Posterior vena cava (tissue), 2 donors: Measurements from ENCODE around the gene PRKCH. TPM values are rescaled to one million over a fixed set of nuclear protein-coding genes. Genes with fewer than 3 reads are reported as not detected.

ENCODE experiments used
- DNase-seq: peaks from one replicate; pipeline ENCODE4 v3.0.0-alpha.2; 2020; ENCODE audit warnings: low spot score
- intact Hi-C, 2 donors: fragments of 100-400 bp; cut with DNase I; formaldehyde crosslinking; loops; one replicate each; pipeline versions ENCODE4 v1.14.1 to v1.14.2; 2022 to 2023
- total RNA-seq, 2 donors: library from RNA; stranded (reverse); fragmentation: NEBNext Ultra II Directional; extraction: Animal tissue kit (Norgen Biotek cat#: 25700); gene quantifications; one replicate each; pipeline ENCODE4 v1.2.1, GENCODE V29; 2021
- donor health status: DM: yes; HTN: yes; CAD: no.
- donor health status: DM: yes; HTN: yes; CAD: no.

The PRKCH gene
- total RNA-seq, 2 donors from 2014 or later = 37.3 to 37.5 TPM

DNA sequence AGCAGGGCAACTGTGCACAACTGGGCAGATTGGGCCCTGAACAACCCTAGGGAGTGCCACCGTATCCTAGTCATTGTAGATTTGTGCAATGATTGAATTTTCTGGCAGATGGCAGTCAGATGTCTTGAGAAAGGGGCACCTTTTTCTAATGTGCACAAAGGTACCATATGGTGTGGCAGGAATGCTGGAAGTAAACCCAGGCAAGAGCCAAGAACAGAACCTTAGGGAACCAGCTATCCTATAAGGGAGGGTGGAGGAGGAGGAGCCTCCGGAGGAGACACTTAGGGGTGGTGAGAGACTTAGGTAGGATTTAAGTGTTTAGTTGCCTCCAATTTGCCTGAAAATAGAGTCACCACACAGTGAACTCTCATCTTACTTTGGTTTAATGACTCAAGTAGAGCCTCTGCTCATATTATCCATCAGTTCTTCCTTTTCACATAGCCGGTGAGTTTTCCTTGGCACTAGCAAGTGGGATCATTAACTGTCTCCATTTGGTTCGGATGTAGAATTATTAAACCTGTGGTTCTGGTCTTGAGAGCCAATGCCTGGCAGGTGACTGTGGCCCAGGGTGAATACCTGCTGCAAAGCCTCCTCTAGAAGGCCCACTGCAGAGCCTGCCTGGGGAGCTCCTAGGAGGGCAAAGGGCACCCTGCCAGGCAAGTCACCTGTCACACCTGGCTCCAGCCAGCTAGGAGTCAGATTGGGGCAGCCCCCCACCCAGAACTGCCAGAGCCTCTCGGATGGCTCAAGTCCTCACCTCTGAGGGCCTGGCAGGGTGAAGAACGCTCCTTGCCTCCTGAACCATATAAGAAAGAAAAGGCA, 189.6 kb downstream of the PRKCH start:
- DNase-seq = no peak
- intact Hi-C loops = no loop called here

DNA sequence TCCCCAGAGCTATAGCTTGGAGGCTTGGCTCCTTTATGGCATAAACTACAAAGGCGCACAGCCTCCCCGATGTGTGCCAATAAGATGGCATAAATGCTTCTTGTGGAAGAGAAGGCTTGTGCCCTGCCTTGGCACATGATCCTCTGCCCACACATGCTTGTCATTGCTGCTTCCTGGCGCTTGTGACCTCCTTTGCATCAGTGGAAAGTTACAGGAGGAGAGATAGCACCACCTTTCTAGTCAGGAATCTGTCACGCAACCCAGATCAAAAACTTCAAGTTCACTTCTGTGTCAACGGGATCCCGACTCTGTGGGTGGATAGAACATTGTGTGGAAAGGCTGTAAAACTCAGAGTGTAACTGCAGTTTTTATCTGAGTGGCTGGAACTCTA, 190.2 kb downstream of the PRKCH start:
- intact Hi-C loops = no loop called here
- no peak for DNase-seq

GRCh38 chr14:61512026-61512834, 190.9 kb downstream of the PRKCH start:
- intact Hi-C loops = no loop called here
- no peak for DNase-seq

- intact Hi-C loops = no loop called here
- no peak for DNase-seq
Observed at GRCh38 chr14:61513986-61514830, 192.8 kb downstream of the PRKCH start.

DNA sequence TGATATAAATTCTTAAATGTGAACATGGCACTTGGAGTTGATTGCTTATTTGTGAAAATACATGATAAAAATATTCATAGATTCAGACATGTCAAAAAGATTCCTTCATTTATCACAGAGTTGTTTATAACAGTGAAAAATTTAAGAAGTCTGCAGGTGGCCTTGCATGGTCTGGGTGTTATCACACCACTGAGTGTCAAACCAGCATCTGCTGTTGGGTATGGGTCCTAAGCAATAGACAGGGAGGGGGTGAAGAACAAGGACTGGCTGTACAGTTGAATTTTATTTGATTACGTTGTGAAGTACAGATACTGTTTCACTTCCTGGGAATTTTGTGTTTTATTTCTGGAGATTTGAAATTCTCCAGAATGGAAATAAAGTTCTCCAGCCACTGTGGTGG, 193.5 kb downstream of the PRKCH start:
- DNase-seq = no peak
- intact Hi-C loops = no loop called here

DNA sequence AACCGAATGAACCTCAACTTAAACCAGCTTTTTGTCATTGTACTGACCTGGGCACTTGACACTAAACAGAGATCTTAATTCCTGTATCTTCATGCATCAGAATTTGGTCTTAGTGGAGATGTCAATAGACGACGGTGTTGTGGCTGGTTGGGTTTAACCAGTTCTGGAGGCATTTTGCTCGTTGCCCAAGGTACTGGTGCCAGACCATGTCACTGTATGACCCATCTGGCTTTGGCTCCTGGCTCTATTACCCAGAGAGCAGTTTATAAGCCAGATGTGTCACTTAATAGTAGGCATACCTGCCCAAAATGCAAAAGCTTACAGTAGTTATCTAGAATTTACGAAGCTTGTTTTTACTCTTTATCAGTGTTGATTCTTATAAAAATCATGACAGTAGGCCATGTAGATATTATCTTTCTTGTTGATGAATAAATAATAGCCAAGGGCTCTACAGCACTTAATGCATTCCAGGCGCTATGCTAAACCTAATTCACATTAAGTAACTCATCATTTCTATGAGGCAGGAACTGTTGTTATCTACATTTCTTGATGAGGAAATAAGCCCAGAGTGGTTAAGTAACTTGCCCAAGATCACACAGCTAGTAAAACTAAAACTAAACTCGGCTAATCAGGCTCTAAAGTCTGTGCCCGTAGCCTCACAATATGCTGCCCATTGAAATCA, 194.2 kb downstream of the PRKCH start:
- intact Hi-C loops = no loop called here
- DNase-seq = no peak

GRCh38 chr14:61516118-61516743, 194.9 kb downstream of the PRKCH start:
- intact Hi-C loops = no loop called here
- DNase-seq = no peak

DNA sequence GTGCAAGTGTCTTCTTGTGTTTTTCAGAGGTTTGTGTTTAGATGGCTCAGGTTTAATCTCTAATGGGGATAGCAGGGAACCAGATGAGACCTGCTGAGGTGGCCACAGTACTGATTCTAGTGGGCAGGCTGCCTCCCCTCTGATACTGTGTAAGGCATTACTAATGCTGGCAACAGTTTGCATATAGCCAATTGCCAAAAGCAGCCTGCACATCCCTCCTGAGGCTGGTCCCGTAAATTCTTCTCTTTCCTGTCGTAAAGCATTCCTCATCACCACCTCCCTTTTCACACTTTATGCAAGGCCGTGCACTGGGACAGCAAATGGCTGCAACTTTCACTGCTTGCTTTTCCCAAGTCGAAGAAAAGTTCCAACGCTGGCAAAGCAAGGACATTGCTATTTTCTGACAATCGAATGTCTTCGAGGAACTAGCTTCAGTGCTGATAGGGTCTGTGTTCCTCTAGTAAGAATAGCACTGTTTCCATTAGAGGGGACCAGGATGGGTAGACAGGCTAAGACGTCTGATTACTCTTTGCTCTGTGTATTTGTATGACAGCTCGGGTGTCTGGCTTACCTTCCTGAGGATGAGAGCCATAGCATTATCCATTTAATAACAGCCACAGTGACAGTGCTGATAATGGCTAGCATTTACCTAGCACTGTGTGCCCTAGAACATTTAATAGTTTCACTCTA, 195.7 kb downstream of the PRKCH start:
- intact Hi-C loops = no loop called here
- DNase-seq = no peak

GRCh38 chr14:61517911-61518384, 196.6 kb downstream of the PRKCH start:
- DNase-seq = no peak
- intact Hi-C loops = no loop called here

- no peak for DNase-seq
- intact Hi-C loops = no loop called here
Observed at GRCh38 chr14:61518403-61518802, 197.0 kb downstream of the PRKCH start.

- DNase-seq = no peak
- intact Hi-C loops = no loop called here
Observed at GRCh38 chr14:61519106-61519505, 197.7 kb downstream of the PRKCH start.

DNA sequence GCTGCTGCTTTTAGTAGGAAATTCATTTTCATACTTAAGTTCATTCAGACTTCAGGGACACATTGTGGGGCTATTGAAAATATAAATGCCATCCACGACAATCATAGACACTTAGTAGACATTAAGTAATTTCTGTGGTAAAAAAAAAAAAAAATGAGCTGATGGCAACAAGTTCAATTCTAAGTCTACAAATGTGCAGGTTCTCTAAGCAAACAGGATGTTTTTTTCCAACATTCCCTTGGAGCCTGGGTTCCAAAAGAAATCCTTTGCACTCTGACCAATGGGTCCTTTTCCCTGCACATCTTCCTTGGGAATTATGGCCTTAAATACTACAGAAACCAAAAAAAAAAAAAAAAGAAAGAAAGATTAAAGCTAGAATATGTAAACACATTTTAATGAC, 198.4 kb downstream of the PRKCH start:
- intact Hi-C loops = loop anchor here in 1 of 2 donors (10.0 kb wide), 1 partner anchor 75 kb away; no protein-coding TSS in a partner anchor
- DNase-seq = no peak

- intact Hi-C loops = loop anchor here in 1 of 2 donors (10.0 kb wide), 1 partner anchor 74 kb away; no protein-coding TSS in a partner anchor
- no peak for DNase-seq
Observed at GRCh38 chr14:61520576-61520975, 199.2 kb downstream of the PRKCH start.

GRCh38 chr14:61521773-61522172, 200.4 kb downstream of the PRKCH start:
- no peak for DNase-seq
- intact Hi-C loops = loop anchor here in 1 of 2 donors (10.0 kb wide), 1 partner anchor 73 kb away; no protein-coding TSS in a partner anchor

GRCh38 chr14:61523751-61524150, 202.4 kb downstream of the PRKCH start:
- intact Hi-C loops = loop anchor here in 1 of 2 donors (10.0 kb wide), 1 partner anchor 71 kb away; no protein-coding TSS in a partner anchor
- DNase-seq = no peak

- no peak for DNase-seq
- intact Hi-C loops = loop anchor here in 1 of 2 donors (10.0 kb wide), 1 partner anchor 70 kb away; no protein-coding TSS in a partner anchor
Observed at GRCh38 chr14:61524211-61524806, 202.9 kb downstream of the PRKCH start.

GRCh38 chr14:61524936-61525292, 203.5 kb downstream of the PRKCH start:
- no peak for DNase-seq
- intact Hi-C loops = loop anchor here in 1 of 2 donors (10.0 kb wide), 1 partner anchor 70 kb away; no protein-coding TSS in a partner anchor
